Activated gamma-delta T cell treated with Interleukin-2 at 50 U/mL for 16 hours (primary cell): ENCODE measurements around the gene TP53I13.
A peak's percentile ranks its signal among the peaks of the same experiment; 100 is the strongest.

ENCODE experiments used
- DNase-seq: peaks from one replicate; pipeline ENCODE4 v3.0.0-alpha.2; 2020

Gene TP53I13

DNA sequence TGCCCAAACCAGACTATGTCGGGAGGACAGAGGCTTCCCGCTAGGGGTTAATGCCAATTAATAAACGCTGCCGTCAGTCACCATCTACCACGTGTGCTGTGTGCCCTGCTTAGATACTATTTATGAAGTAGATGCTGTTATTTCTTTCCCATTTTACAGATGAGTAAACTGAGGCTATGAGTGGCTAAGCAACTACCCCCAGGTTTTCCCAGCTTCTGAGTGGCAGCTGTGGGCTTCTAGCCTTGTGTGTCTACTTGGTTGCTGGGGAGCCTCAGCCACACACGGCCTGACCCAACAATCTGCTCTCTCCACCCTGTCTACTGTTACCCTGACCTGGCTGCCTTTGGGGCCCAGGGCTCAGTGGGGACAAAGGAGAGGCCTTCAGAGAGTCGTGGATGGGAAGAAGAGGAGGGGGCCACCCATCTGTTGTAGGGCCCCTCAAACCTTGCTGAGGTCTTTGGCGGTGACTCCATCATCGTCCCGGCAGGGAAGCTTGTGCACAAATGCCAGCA is 13.8 kb downstream of the TP53I13 start:
- DNase-seq = no peak

DNA sequence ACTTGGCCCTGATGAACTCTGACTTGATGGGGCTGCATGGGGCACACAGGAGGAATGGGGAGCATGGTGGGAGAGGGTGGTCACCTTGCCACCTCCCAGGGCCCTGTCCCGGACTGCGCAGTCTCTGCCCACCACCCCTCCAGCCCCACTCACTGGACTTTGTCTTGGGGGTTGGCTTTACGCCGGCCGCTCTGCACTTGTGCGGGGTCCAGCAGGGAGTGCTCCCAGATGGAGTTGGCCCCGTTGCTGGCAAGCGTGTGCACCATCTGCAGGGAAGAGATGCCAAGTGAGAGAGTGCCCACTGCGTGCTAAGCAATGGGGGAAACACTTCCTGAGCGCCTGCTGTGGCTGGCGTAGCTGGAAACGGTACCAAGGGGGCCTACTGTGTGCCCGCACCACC is 14.3 kb downstream of the TP53I13 start:
- DNase-seq = no peak

GRCh38 chr17:29583324-29584248 is 15.1 kb downstream of the TP53I13 start:
- DNase-seq = no peak

DNA sequence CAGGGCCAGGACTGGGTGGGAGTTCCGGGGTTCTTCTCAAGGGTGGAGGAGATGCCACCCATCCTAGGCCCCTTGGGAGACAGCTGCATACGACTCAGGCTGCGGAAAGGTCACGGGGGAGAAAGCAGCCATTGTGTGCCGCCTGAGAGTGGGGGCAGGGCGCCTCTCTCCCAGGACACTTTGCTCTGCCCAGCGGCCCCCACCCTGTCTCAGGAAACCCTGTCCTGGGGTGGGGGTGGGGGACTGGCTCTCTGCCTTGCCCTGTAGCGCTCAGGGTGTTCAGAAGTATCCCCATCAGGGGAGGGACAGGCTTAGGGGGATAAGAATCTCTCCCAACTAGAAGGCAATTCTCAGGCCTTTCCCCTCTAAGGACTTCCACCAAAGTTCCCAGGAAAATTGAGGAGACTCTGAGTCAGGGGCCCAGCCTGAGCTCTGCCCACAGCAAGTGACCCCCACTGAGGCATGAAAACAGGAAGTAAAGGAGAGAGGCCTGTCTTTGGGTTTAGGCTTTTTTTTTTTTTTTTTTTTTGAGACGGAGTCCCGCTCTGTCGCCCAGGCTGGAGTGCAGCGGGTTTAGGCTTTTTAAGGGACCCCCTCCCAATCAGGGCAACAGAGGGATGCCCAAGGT is 16.1 kb downstream of the TP53I13 start:
- no peak for DNase-seq

GRCh38 chr17:29585080-29585751 is 16.7 kb downstream of the TP53I13 start:
- no peak for DNase-seq

GRCh38 chr17:29586676-29587469 is 18.4 kb downstream of the TP53I13 start:
- DNase-seq = no peak

GRCh38 chr17:29587591-29587990 is 19.1 kb downstream of the TP53I13 start:
- no peak for DNase-seq

GRCh38 chr17:29588017-29588561 is 19.6 kb downstream of the TP53I13 start:
- DNase-seq = no peak

DNA sequence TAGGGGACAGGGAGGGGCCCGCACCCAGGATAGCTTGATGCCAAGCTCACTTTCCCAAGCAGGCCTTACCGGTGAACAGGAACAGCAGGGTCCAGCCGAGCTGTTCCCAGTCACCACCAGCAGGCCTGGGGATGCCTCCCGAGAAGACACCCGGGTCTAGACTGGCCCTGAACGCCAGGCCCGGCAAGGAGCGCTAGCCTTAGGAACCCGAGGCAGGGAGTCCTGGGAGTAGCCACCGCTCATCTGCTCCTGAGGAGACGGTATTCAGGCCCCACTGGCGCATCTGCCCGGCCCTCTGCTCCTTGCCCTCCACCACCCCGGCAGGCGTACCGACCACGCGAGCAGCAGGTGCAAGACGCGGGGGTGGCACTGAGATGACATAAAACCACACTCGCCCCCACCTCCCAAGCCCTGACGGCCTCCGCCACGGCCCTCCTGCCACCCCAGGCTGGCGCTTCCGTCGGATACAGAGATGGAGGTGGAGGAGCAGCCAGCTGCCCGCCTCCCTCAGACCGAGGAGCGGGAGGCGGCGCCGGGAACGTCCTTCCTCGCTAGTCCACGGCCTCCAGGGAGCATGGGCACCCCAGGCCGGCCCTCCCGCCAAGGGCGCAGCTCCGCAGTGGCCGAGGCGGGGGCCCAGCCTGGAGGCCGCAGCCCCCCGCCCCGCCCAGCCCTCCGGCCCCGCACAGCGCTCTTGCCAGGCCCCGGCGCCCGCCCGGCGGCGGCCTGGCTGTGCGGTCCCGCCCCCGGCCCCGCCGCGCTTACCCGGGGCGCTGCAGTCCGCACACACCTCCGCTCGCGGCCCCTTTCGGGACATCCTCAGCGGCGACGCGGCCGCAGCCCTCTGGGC is 20.3 kb downstream of the TP53I13 start:
- peak; percentile 51 for DNase-seq

DNA sequence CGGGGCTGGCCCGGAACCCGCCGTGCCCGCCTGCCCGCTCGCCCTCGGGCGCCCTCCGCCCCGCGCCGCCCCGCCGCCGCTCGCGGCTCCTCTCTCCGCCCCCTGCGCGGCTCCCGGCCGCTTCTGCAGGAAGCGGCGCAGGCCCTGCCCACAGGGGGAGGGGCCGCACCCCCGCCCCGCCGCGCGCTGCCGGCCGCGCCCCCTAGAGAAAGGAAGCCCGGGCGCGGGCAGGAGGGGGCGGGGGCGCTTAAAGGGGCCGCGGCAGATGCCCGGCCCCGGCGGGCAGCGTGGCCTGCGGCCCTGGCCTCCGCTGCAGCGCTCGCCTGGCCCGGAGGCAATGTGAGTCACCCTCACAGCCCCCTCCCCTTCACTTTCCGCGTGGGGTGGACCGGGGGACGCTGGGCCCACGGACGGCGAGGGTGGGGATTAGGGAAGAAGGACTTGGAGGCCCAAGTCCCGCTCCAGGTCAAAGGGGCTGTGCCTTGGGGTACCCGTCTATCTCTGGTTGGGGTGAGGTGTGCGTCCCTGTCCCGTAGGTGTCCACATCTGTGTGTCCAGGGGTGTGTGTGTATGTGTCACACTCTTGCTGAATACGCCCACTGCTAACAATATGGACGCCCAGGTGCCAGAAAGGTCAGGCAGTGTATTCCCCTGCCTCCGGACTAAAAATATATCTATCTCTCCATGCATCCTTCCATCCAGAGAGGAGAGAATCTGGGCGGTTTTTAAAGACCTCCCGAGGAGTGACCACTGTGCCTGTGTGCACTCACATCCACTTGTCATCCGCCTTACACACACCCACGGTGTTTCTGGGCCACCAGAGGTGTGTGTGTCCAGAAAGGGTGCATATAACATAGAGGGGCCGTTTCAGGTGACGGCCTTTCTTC is 21.3 kb downstream of the TP53I13 start, which contains the start of gene GIT1:
Gene GIT1, minus strand, starts transcription at position 125 of the 887 bp plus-strand sequence. CDS start 270 bp downstream, outside the sequence.
- DNase-seq = peak; percentile 83

DNA sequence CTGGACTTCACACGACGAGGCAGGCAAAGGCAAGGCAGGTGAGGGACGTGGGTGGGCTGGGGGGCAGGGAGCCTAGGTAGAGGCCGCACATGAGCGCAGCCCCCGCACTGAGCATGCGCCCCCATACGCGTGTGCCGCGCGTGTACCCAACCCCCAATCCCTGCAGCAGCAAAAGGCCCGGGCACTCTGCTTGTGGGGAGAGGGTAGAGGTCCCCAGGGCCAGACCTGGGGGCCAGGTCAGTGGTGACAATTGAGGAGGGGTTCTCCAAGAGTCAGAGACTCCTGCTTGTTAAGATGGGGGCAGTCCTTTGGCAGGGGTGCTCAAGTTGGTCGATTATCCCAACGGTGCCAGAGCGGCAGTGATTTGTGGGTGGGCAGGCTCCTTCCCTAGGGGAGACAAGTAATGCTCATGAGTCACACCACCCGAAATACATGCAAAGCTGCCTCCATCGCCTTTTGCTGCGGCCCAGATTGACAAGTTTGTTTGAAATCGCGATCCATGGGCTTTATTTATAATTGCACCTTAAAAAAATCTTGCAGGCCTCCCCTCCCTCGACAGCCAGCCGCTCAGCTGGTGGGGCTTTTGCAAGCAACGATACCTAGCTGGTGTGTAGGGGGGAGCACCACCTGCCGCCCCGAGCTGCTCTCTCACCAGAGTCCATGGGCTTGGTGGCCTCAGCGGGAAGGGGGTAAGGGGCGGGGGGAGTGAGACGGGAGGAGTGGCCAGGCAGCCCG is 22.1 kb downstream of the TP53I13 start:
- no peak for DNase-seq

- DNase-seq = no peak
Measured at GRCh38 chr17:29591146-29591736, 22.7 kb downstream of the TP53I13 start.

DNA sequence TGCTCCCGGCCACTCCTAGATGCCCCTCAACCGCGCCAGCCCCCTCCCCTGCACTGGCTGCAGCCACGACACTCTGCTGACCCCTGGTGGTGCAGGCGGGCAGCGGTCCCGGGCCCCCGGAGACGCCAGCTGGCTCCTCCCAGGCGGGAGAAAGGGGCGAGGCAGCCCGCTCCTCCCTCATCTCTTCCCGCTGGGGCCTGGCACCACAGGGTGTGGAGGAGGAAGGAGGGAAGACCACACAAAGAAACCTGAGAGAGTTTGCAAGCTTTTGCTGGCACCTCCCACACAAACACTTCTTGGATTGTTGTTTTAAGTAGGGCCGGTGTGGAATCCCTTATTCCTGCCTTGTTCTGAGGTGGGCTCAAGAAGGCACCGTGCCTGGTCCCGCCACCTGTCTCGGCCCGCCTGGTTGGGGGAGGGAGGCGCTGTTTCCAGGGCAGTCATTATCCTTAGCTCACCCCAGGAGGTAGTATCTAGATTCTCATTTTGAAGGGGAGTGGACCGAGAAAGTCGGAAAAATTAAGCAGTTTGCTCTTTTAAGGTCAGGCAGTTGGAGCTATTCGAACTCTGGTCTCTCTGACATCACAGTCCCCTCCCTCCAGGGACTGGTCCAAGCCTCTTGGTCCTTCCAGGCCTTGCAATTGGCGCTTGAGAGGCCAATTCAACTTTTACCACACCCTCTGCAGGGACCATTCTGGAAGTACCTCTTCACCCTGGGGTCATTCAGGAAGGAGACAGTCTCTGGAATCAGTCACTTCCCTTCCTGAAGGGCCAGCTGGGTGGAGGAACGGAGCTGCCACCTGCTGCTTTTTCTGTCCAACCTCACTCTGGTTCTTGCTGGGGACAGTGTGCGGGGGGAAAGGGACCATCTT is 23.5 kb downstream of the TP53I13 start:
- peak; percentile 76 for DNase-seq

DNA sequence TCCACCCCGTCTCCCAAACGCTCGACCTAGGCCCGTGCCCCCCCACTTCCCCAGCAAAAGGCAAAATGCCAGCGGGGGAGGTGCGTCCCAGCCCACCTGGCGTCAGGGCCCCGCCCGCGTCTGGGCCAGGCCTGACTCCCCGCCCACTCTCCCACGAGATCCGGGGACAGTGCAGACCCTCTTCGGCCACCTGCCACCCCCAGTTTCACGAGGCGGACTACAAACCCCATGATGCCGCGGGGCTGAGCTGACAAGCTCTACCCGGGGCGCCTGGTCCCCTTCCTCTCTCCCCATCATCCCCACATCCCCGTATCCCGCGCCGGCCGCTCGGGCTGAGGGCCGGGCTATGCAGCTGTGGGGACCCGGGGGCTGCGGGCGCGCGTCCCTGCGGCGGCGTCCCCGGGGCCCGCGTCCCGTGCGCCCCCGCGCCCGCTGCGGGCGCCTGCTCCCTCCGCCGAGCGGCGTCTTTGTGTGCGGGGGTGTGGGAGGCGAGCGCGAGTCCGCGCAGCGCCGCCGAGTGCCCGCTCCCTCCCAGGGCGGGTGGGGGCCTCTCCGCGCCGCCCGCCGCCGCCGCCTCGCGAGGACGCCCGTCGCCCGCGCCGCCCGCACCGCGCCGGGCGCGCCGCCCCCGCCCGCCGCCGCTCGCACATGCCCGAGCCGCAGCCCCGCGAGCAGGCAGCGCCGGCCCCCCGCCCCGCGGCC is 24.5 kb downstream of the TP53I13 start, which contains the start of gene ANKRD13B:
Gene ANKRD13B, plus strand, starts transcription at position 283 of the 702 bp plus-strand sequence. CDS start 490 bp downstream, outside the sequence.
- no peak for DNase-seq

DNA sequence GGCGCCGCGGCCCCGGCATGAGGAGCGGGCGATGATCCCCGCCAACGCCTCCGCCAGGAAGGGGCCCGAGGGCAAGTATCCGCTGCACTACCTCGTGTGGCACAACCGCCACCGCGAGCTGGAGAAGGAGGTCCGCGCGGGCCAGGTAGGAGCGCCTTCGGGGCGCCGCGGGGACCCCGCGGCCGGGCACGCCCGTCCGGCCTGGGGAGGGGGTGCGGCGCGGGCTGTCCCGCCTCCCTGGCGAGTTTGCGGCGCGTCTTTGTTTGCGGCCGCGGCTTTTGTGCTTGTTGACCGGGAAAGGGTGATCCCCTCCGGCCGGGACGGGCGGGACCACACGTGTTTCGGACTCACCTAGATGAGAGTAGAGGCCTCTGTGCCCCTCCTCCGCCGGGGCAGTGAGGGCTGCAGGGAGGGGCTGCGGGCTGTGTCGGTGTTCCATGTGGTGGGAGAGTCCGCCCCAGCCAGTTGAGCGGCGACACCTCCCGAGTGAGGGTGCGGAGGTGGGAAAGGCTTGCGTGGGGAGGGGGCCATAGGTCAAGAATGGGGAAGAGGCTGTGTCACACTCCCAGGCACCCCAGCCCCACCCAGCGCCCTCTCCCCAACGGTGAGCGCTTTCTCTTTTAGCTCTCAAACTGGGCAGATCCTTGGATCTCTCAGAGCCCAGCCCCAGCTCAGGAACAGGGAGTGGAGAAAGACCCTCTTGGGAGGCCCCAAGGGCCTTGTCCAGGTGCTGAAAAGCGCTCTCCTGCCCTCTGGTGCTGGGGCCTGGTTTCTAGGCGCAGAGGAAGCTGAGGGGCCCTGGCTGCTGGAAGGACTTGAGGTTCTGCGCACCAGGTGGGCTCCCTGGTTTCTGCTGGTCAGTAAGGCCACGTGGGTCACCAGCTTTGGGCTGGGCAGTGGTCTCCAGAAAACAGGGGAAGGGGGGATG is 25.4 kb downstream of the TP53I13 start:
- DNase-seq = no peak

DNA sequence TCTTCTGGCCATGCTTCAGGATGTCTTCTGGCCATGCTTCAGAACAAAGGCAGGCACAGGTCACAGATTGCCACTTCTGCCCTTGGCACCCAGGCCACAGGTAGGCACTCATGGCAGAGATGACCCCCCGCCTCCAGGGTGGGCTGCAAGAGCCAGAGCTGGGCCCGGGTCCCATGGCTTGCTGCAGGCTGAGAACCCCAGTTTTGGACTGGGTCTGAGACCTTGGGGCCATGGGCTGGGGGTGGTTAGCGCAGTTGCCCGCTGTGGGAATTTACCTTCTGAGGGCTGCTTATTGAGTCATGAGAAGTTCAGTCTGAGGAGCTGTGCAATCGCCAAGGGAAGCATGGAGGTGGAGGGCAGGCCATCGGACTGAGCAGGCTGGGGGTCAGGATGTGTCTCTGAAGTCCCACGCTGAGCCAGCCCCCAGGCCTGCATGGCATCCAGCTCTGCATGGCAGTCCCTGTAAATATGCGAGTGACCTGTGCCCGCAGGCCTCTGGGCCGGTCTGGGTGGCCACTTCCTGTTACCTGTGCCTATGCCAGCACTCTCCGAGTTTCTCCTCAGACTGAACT is 26.1 kb downstream of the TP53I13 start:
- DNase-seq = no peak
